IMR-90 (cell line): ENCODE measurements around the gene DDX60.
"Not testable (repeated sequence)": the region's sequence is repeated elsewhere in the genome, so short reads cannot be mapped to it uniquely, and the experiment has no call there.

Source experiments
- BHLHE40 ChIP-seq: fragments of 150-350 bp; IDR thresholded peaks from 2 replicates; pipeline ENCODE4 v1.6.1; 2016; ENCODE audit warnings: mild to moderate bottlenecking, low read depth, low read length
- CEBPB ChIP-seq: IDR thresholded peaks from 2 replicates; pipeline ENCODE4 v1.6.1; 2012; ENCODE audit warnings: low read depth, low read length, improper control_type of control experiment
- CHD1 ChIP-seq: IDR thresholded peaks from 2 replicates; pipeline ENCODE4 v1.6.1; 2012; ENCODE audit warnings: low read depth, low read length, improper control_type of control experiment
- FOS ChIP-seq: fragments of 150-350 bp; IDR thresholded peaks from 2 replicates; pipeline ENCODE4 v1.6.1; 2016; ENCODE audit warnings: low read depth, low read length
- MAFK ChIP-seq: IDR thresholded peaks from 2 replicates; pipeline ENCODE4 v1.6.1; 2012; ENCODE audit warnings: low read depth, low read length, improper control_type of control experiment
- MAZ ChIP-seq: IDR thresholded peaks from 2 replicates; pipeline ENCODE4 v1.6.1; 2012; ENCODE audit warnings: low read depth, mild to moderate bottlenecking, low read length, improper control_type of control experiment, moderate library complexity, borderline replicate concordance
- MXI1 ChIP-seq: IDR thresholded peaks from 2 replicates; pipeline ENCODE4 v1.6.1; 2012; ENCODE audit warnings: low read depth, mild to moderate bottlenecking, low read length, moderate library complexity, borderline replicate concordance
- POLR2A ChIP-seq: IDR thresholded peaks from 2 replicates; pipeline ENCODE4 v1.6.1; 2012; ENCODE audit warnings: mild to moderate bottlenecking, low read depth, low read length
- RAD21 ChIP-seq: IDR thresholded peaks from 2 replicates; pipeline ENCODE4 v1.6.1; 2012; ENCODE audit warnings: low read length, improper control_type of control experiment
- RCOR1 ChIP-seq: IDR thresholded peaks from 2 replicates; pipeline ENCODE4 v1.6.1; 2012; ENCODE audit warnings: mild to moderate bottlenecking, low read length, improper control_type of control experiment; ENCODE audit not compliant: insufficient replicate concordance
- RFX5 ChIP-seq: IDR thresholded peaks from 2 replicates; pipeline ENCODE4 v1.8.0; 2012; ENCODE audit warnings: low read depth, mild to moderate bottlenecking, low read length, moderate library complexity
- SMC3 ChIP-seq: fragments of 150-350 bp; IDR thresholded peaks from 2 replicates; pipeline ENCODE4 v1.6.1; 2016; ENCODE audit warnings: low read depth, mild to moderate bottlenecking, antibody characterized with exemption, low read length, moderate library complexity
- TF ChIP-seq, protein P1 (sequence below): conservative IDR thresholded peaks from 2 replicates; pipeline ENCODE4 v1.5.1; 2012; ENCODE audit warnings: mild to moderate bottlenecking, low read depth, low read length, improper control_type of control experiment
- TF ChIP-seq, protein P2 (sequence below): fragments of 150-350 bp; IDR thresholded peaks from 2 replicates; pipeline ENCODE4 v1.6.1; 2017; ENCODE audit warnings: mild to moderate bottlenecking, antibody characterized with exemption, low read length, low read depth

DNA sequence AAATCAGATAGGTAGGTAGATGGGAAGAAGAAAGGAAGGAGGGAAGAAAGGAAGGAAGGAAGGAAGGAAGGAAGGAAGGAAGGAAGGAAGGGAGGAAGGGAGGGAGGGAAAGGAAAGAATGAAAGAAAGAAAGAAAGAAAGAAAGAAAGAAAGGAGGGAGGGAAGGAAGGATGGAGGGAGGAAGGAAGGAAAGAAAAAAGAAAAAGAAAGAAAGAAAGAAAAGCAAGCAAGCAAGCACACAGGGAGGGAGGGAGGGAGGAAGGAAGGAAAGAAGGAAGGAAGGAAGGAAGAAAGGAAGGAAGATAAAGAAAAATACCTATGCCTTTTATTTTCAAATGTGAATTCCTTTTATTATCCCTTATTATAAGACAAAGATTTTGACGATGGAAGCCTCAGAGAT lies 32.7 kb downstream of the DDX60 start:
- TF ChIP-seq RCOR1, RAD21, POLR2A, BHLHE40, MAZ, MXI1, MAFK, RFX5, CEBPB, SMC3, FOS, CHD1: not testable (repeated sequence)
- TF ChIP-seq, protein P1, sequence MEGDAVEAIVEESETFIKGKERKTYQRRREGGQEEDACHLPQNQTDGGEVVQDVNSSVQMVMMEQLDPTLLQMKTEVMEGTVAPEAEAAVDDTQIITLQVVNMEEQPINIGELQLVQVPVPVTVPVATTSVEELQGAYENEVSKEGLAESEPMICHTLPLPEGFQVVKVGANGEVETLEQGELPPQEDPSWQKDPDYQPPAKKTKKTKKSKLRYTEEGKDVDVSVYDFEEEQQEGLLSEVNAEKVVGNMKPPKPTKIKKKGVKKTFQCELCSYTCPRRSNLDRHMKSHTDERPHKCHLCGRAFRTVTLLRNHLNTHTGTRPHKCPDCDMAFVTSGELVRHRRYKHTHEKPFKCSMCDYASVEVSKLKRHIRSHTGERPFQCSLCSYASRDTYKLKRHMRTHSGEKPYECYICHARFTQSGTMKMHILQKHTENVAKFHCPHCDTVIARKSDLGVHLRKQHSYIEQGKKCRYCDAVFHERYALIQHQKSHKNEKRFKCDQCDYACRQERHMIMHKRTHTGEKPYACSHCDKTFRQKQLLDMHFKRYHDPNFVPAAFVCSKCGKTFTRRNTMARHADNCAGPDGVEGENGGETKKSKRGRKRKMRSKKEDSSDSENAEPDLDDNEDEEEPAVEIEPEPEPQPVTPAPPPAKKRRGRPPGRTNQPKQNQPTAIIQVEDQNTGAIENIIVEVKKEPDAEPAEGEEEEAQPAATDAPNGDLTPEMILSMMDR: not testable (repeated sequence)
- TF ChIP-seq, protein P2, sequence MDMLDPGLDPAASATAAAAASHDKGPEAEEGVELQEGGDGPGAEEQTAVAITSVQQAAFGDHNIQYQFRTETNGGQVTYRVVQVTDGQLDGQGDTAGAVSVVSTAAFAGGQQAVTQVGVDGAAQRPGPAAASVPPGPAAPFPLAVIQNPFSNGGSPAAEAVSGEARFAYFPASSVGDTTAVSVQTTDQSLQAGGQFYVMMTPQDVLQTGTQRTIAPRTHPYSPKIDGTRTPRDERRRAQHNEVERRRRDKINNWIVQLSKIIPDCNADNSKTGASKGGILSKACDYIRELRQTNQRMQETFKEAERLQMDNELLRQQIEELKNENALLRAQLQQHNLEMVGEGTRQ: not testable (repeated sequence)
